GM23248 (cell line): Measurements from ENCODE around the gene PDIA3.

Source experiments
- EZH2 ChIP-seq: fragments of 200-600 bp; sonication (generic); IDR thresholded peaks from 2 replicates; pipeline ENCODE4 v1.6.1; 2018; ENCODE audit warnings: antibody characterized with exemption, mild to moderate bottlenecking; ENCODE audit not compliant: insufficient read depth, poor library complexity, severe bottlenecking
- EZH2phosphoT487 ChIP-seq: fragments of 200-600 bp; sonication (generic); IDR thresholded peaks from 2 replicates; pipeline ENCODE4 v1.6.1; 2018; ENCODE audit warnings: antibody characterized with exemption, moderate library complexity, mild to moderate bottlenecking, low read depth; ENCODE audit not compliant: insufficient read depth

GRCh38 chr15:43762824-43763223 lies 16.6 kb downstream of the PDIA3 start:
- TF ChIP-seq EZH2: no peak
- no peak for TF ChIP-seq EZH2phosphoT487
